K562 (cell line): ENCODE data around the gene POLR3GL. TPM values are rescaled to one million over a fixed set of nuclear protein-coding genes. Genes with fewer than 3 reads are reported as not detected.

Source experiments
- CHD2 ChIP-seq: IDR thresholded peaks from 2 replicates; pipeline ENCODE4 v1.6.1; 2011; ENCODE audit warnings: low read depth, low read length
- E2F6 ChIP-seq, 2 experiments: IDR thresholded peaks; 2 replicates each; pipeline ENCODE4 v1.6.1; 2011; ENCODE audit warnings: borderline replicate concordance in 1 of 2, control low read depth in 1 of 2, low read depth in 1 of 2, low read length in 1 of 2, mild to moderate bottlenecking in 1 of 2, mixed read lengths in 1 of 2, moderate library complexity in 1 of 2; ENCODE audit not compliant: insufficient read depth in 1 of 2, insufficient read length in 1 of 2, poor library complexity in 1 of 2, severe bottlenecking in 1 of 2; ENCODE audit errors: extremely low read depth in 1 of 2
- ELF4 ChIP-seq: fragments of 450-650 bp; formaldehyde crosslinking; IDR thresholded peaks from 2 replicates; pipeline ENCODE4 v1.4.0; 2022; ENCODE audit warnings: missing genetic modification characterization
- HMG20A ChIP-seq: fragments of 450-650 bp; formaldehyde crosslinking; conservative IDR thresholded peaks from 2 replicates; pipeline ENCODE4 v1.4.0; 2020; ENCODE audit warnings: mild to moderate bottlenecking, mixed read lengths
- KLF10 ChIP-seq: fragments of 250-450 bp; sonication (Bioruptor Pico); IDR thresholded peaks from 2 replicates; pipeline ENCODE4 v1.6.1; 2021; ENCODE audit warnings: matching md5 sums
- MAZ ChIP-seq, 2 experiments: fragments of 450-650 bp in 1 of 2; sonication (generic) in 1 of 2; formaldehyde crosslinking; IDR thresholded peaks in 1 of 2; conservative IDR thresholded peaks in 1 of 2; 2 replicates each; pipeline versions ENCODE4 v1.4.0 to v1.5.0; 2020; ENCODE audit warnings: mild to moderate bottlenecking in 1 of 2, missing genetic modification reagents in 1 of 2
- NFIC ChIP-seq: fragments of 450-650 bp; IDR thresholded peaks from 2 replicates; pipeline ENCODE4 v1.6.1; 2017; ENCODE audit warnings: mild to moderate bottlenecking, inconsistent platforms
- NFRKB ChIP-seq: fragments of 450-650 bp; IDR thresholded peaks from 2 replicates; pipeline ENCODE4 v1.6.1; 2016; ENCODE audit warnings: low read depth
- PHB ChIP-seq: fragments of 250-450 bp; sonication (Bioruptor Pico); IDR thresholded peaks from 2 replicates; pipeline ENCODE4 v1.5.0; 2021
- REST ChIP-seq, 2 experiments: fragments of 450-650 bp; formaldehyde crosslinking in 1 of 2; IDR thresholded peaks; 2 replicates each; pipeline versions ENCODE4 v1.4.0 to v1.6.1; 2014 to 2020; ENCODE audit warnings: mild to moderate bottlenecking in 2 of 2, borderline replicate concordance in 1 of 2, low read depth in 1 of 2
- SMARCA4 ChIP-seq: fragments of 450-650 bp; IDR thresholded peaks from 2 replicates; pipeline ENCODE4 v1.6.1; 2016
- SPI1 ChIP-seq: IDR thresholded peaks from 2 replicates; pipeline ENCODE4 v1.6.1; 2011; ENCODE audit warnings: low read depth, low read length, control low read depth, borderline replicate concordance
- TGIF2 ChIP-seq: sonication (generic); formaldehyde crosslinking; IDR thresholded peaks from 2 replicates; pipeline ENCODE4 v1.8.1; 2022; ENCODE audit warnings: mild to moderate bottlenecking, missing genetic modification reagents, moderate library complexity
- USF1 ChIP-seq: sonication (generic); formaldehyde crosslinking; IDR thresholded peaks from 2 replicates; pipeline ENCODE4 v1.9.0; 2022; ENCODE audit warnings: mild to moderate bottlenecking, missing genetic modification reagents
- ZNF280A ChIP-seq: fragments of 450-650 bp; IDR thresholded peaks from 2 replicates; pipeline ENCODE4 v1.6.1; 2018; ENCODE audit warnings: mild to moderate bottlenecking, low read depth; ENCODE audit not compliant: partially characterized antibody
- ZNF384 ChIP-seq: IDR thresholded peaks from 2 replicates; pipeline ENCODE4 v1.6.1; 2012; ENCODE audit warnings: low read depth, low read length, improper control_type of control experiment
- ZNF444 ChIP-seq: fragments of 250-450 bp; sonication (Bioruptor Pico); IDR thresholded peaks from 2 replicates; pipeline ENCODE4 v1.4.0; 2020; ENCODE audit warnings: mild to moderate bottlenecking, moderate library complexity
- ZNF766 ChIP-seq: fragments of 200-800 bp; sonication (Bioruptor generic); conservative IDR thresholded peaks from 2 replicates; pipeline ENCODE4 v1.6.1; 2016; ENCODE audit warnings: missing genetic modification characterization, missing compliant biosample characterization
- polyA plus RNA-seq, 8 experiments: library from polyadenylated mRNA; depleted of rRNA in 4 of 8; stranded (reverse) in 5 of 8; unstranded in 3 of 8; fragments of >200 nt; fragmentation: Nextera tagmentation in 2 of 8; fragmentation: Illumina TruSeq in 1 of 8; extraction: Ambion mirVana in 2 of 8; extraction: Trizol in 1 of 8; gene quantifications; 2 replicates each; pipeline versions ENCODE4 v1.2.1 to v1.2.3, GENCODE V29; 2011 to 2014; ENCODE audit warnings: inconsistent platforms in 1 of 8, missing spikeins in 1 of 8
- total RNA-seq, 7 experiments: library from RNA; depleted of rRNA in 6 of 7; stranded (reverse); fragments of >200 nt in 6 of 7; fragmentation: Illumina TruSeq in 2 of 7; extraction: Trizol in 2 of 7; gene quantifications; 2 replicates each; pipeline versions ENCODE4 v1.2.1 to v1.2.3, GENCODE V29; 2011 to 2021; ENCODE audit warnings: low replicate concordance in 1 of 7

The POLR3GL gene
- total and polyA plus RNA-seq, 9 of the 15 experiments (the other 6 are each of a cell fraction or from before 2014, with no cell fraction given) = 14.6 to 48.4 (median 38.2) TPM

- TF ChIP-seq ZNF766 (no peak), USF1 (no peak), HMG20A (CRISPR knock-in tag) (no peak), NFIC (no peak), REST (IDR thresholded peaks at IDR 0.05; ENCODE audit: borderline replicate concordance) (no peak), REST (CRISPR knock-in tag; IDR thresholded peaks at IDR 0.05; ENCODE audit: low read depth) (no peak), ZNF280A (no peak), TGIF2 (no peak), NFRKB (no peak), ZNF384 (no peak), SMARCA4 (no peak), SPI1 (no peak), ELF4 (CRISPR knock-in tag) (peak; percentile 80), MAZ (CRISPR knock-in tag; conservative IDR thresholded peaks at IDR 0.05 in 1 of 2, IDR thresholded peaks at IDR 0.05 in 1 of 2) (0 out of 4 replicates have a peak, but pooled peaks of 1 of the 2 experiments have one; percentile 13), KLF10 (no peak), E2F6 (IDR thresholded peaks at IDR 0.05; ENCODE audit: borderline replicate concordance in 1 of 2, extremely low read depth in 1 of 2, insufficient read depth in 1 of 2, insufficient read length in 1 of 2, low read depth in 1 of 2, low read length in 1 of 2, poor library complexity in 1 of 2, severe bottlenecking in 1 of 2) (no peak), PHB (CRISPR knock-in tag) (no peak), ZNF444 (no peak), CHD2 (no peak)
Measured at GRCh38 chr1:145992502-145992936, 28.0 kb downstream of the POLR3GL start (continued).
